IMR-90 (cell line): ENCODE measurements around the gene NARS2. TPM values are rescaled to one million over a fixed set of nuclear protein-coding genes. Genes with fewer than 3 reads are reported as not detected.

Experiments used
- ATAC-seq: fragments of 200-7000 bp; cut with Tn5 transposase; 2 replicates; pipeline ENCODE4 v1.9.1; 2020; ENCODE audit warnings: low read depth, mild to moderate bottlenecking, moderate library complexity
- BruUV-seq: library from RNA; stranded (reverse); fragments of 400-500 nt; replicated peaks from 2 replicates; lab custom pipeline; 2021; lab: Mats Ljungman, UMichigan
- CTCF ChIA-PET: fragments of 300-600 bp; formaldehyde crosslinking; extraction: SDS; loops from one replicate; lab custom pipeline; 2021; ENCODE audit warnings: antibody characterized with exemption; lab: Yijun Ruan, JAX
- POLR2A ChIA-PET: fragments of 300-600 bp; sonication (Branson Sonifier 250); formaldehyde crosslinking; loops from one replicate; lab custom pipeline; 2022; ENCODE audit warnings: antibody characterized with exemption; ENCODE audit not compliant: unreplicated experiment; lab: Charles Lee
- DNase-seq: peaks from one replicate; pipeline ENCODE4 v3.0.0; 2013
- H2AFZ ChIP-seq: replicated peaks from 2 replicates; pipeline ENCODE3; 2013; ENCODE audit warnings: low read length, mild to moderate bottlenecking; ENCODE audit not compliant: poor library complexity
- H2AK5ac ChIP-seq: 2 replicates; pipeline ENCODE4 v1.6.1; 2013; ENCODE audit warnings: low read depth, low read length, inconsistent platforms
- H2AK9ac ChIP-seq: replicated peaks from 2 replicates; pipeline ENCODE3; 2013; ENCODE audit warnings: mild to moderate bottlenecking, low read depth, low read length, moderate library complexity; ENCODE audit not compliant: poor library complexity
- H2BK120ac ChIP-seq: 2 replicates; pipeline ENCODE4 v1.6.1; 2013; ENCODE audit warnings: low read depth, low read length, inconsistent platforms
- H2BK15ac ChIP-seq: 3 replicates; pipeline ENCODE4 v1.6.1; 2013; ENCODE audit warnings: low read depth, low read length, inconsistent platforms
- H2BK20ac ChIP-seq: 2 replicates; pipeline ENCODE4 v1.6.1; 2013; ENCODE audit warnings: low read depth, mild to moderate bottlenecking, inconsistent platforms, low read length, moderate library complexity
- H2BK5ac ChIP-seq: 2 replicates; pipeline ENCODE4 v1.6.1; 2013; ENCODE audit warnings: mild to moderate bottlenecking, low read depth, low read length, inconsistent platforms; ENCODE audit not compliant: poor library complexity, severe bottlenecking
- H3K14ac ChIP-seq: replicated peaks from 2 replicates; pipeline ENCODE4 v1.6.1; 2013; ENCODE audit warnings: low read depth, low read length, inconsistent platforms
- H3K18ac ChIP-seq: 2 replicates; pipeline ENCODE4 v1.6.1; 2013; ENCODE audit warnings: low read depth, low read length, control low read depth
- H3K23ac ChIP-seq: 2 replicates; pipeline ENCODE4 v1.6.1; 2013; ENCODE audit warnings: low read depth, low read length, inconsistent platforms
- H3K27ac ChIP-seq: 2 replicates; pipeline ENCODE4 v1.5.1; 2013; ENCODE audit warnings: mild to moderate bottlenecking, control low read depth, low read length; ENCODE audit not compliant: insufficient read depth
- H3K27me3 ChIP-seq: 2 replicates; pipeline ENCODE4 v1.6.1; 2013; ENCODE audit warnings: low read length; ENCODE audit not compliant: control insufficient read depth, insufficient read depth
- H3K36me3 ChIP-seq: 2 replicates; pipeline ENCODE4 v1.6.1; 2013; ENCODE audit warnings: low read length, mixed read lengths; ENCODE audit not compliant: control insufficient read depth, insufficient read depth
- H3K4ac ChIP-seq: 2 replicates; pipeline ENCODE4 v1.6.1; 2013; ENCODE audit warnings: low read depth, low read length, inconsistent platforms
- H3K4me1 ChIP-seq: 2 replicates; pipeline ENCODE4 v1.6.1; 2013; ENCODE audit warnings: low read length, mixed read lengths; ENCODE audit not compliant: control insufficient read depth, insufficient read depth
- H3K4me2 ChIP-seq: 2 replicates; pipeline ENCODE4 v1.6.1; 2013; ENCODE audit warnings: low read depth, mild to moderate bottlenecking, control low read depth, low read length, moderate library complexity
- H3K4me3 ChIP-seq: 2 replicates; pipeline ENCODE4 v1.5.1; 2013; ENCODE audit warnings: low read depth, mild to moderate bottlenecking, control low read depth, low read length, moderate library complexity; ENCODE audit not compliant: insufficient read depth
- H3K56ac ChIP-seq: 2 replicates; pipeline ENCODE4 v1.6.1; 2013; ENCODE audit warnings: low read length, inconsistent platforms; ENCODE audit not compliant: insufficient read depth; ENCODE audit errors: extremely low read depth
- H3K79me1 ChIP-seq, 2 experiments: 2 replicates each; pipeline ENCODE4 v1.6.1; 2013; ENCODE audit warnings: low read length in 2 of 2, inconsistent platforms in 1 of 2, low read depth in 1 of 2
- H3K9ac ChIP-seq: 2 replicates; pipeline ENCODE4 v1.6.1; 2013; ENCODE audit warnings: low read depth, low read length, control low read depth
- H3K9me1 ChIP-seq: 2 replicates; pipeline ENCODE4 v1.6.1; 2013; ENCODE audit warnings: low read length, inconsistent platforms; ENCODE audit not compliant: insufficient read depth
- H3K9me3 ChIP-seq: 2 replicates; pipeline ENCODE4 v1.6.1; 2013; ENCODE audit warnings: low read length; ENCODE audit not compliant: control insufficient read depth, insufficient read depth
- H4K20me1 ChIP-seq: 2 replicates; pipeline ENCODE4 v1.6.1; 2013; ENCODE audit warnings: low read length, inconsistent platforms; ENCODE audit not compliant: insufficient read depth
- H4K5ac ChIP-seq: 2 replicates; pipeline ENCODE4 v1.6.1; 2013; ENCODE audit warnings: mild to moderate bottlenecking, low read depth, low read length, control low read depth
- H4K8ac ChIP-seq, 2 experiments: 2 replicates each; pipeline ENCODE4 v1.6.1; 2013; ENCODE audit warnings: low read depth in 2 of 2, low read length in 2 of 2, control low read depth in 1 of 2, inconsistent platforms in 1 of 2
- H4K91ac ChIP-seq: 2 replicates; pipeline ENCODE4 v1.6.1; 2013; ENCODE audit warnings: low read depth, low read length, inconsistent platforms; ENCODE audit not compliant: insufficient read depth
- CHD1 ChIP-seq: IDR thresholded peaks from 2 replicates; pipeline ENCODE4 v1.6.1; 2012; ENCODE audit warnings: low read depth, low read length, improper control_type of control experiment
- MXI1 ChIP-seq: IDR thresholded peaks from 2 replicates; pipeline ENCODE4 v1.6.1; 2012; ENCODE audit warnings: low read depth, mild to moderate bottlenecking, low read length, moderate library complexity, borderline replicate concordance
- NFE2L2 ChIP-seq: fragments of 150-350 bp; IDR thresholded peaks from 2 replicates; pipeline ENCODE4 v1.6.1; 2016; ENCODE audit warnings: low read depth, mild to moderate bottlenecking, low read length
- POLR2A ChIP-seq: IDR thresholded peaks from 2 replicates; pipeline ENCODE4 v1.6.1; 2012; ENCODE audit warnings: mild to moderate bottlenecking, low read depth, low read length
- RFX5 ChIP-seq: IDR thresholded peaks from 2 replicates; pipeline ENCODE4 v1.8.0; 2012; ENCODE audit warnings: low read depth, mild to moderate bottlenecking, low read length, moderate library complexity
- WGBS, 2 experiments: methylation state at CpG; one replicate each; pipeline versions ENCODE4 v1.1.5 to v1.1.7; 2013; ENCODE audit warnings: missing lambda C conversion rate in 2 of 2; ENCODE audit not compliant: insufficient read length in 1 of 2; ENCODE audit errors: extremely low coverage in 2 of 2; 5-methylcytosine and 5-hydroxymethylcytosine counted together
- dilution Hi-C: fragments of 300-500 bp; cut with HindIII; formaldehyde crosslinking; loops from one replicate; pipeline ENCODE4 v1.14.3; 2018; ENCODE audit warnings: low sequenced_read_pairs; ENCODE audit not compliant: unreplicated experiment
- in situ Hi-C: fragments of 300-500 bp; cut with MboI; formaldehyde crosslinking; loops from 3 replicates; pipeline ENCODE4 v1.14.3; 2019; ENCODE audit warnings: low sequenced_read_pairs, inconsistent platforms, mixed read lengths
- intact Hi-C: fragments of 100-400 bp; cut with micrococcal nuclease; formaldehyde crosslinking; loops from 2 replicates; pipeline ENCODE4 v1.10.0; 2022
- polyA plus RNA-seq, 3 experiments: library from polyadenylated mRNA; depleted of rRNA; stranded (reverse); fragments of >200 nt; gene quantifications; 2 replicates each; pipeline ENCODE4 v1.2.3, GENCODE V29; 2012; ENCODE audit warnings: low replicate concordance in 1 of 3
- total RNA-seq: library from RNA; depleted of rRNA; stranded (reverse); fragments of >200 nt; gene quantifications from 2 replicates; pipeline ENCODE4 v1.2.3, GENCODE V29; 2012
- TF ChIP-seq, protein P1 (sequence below): fragments of 150-350 bp; IDR thresholded peaks from 2 replicates; pipeline ENCODE4 v1.6.1; 2016; ENCODE audit warnings: low read depth, mild to moderate bottlenecking, low read length, moderate library complexity, borderline replicate concordance
- TF ChIP-seq, protein P2 (sequence below): fragments of 150-350 bp; IDR thresholded peaks from 2 replicates; pipeline ENCODE4 v1.6.1; 2017; ENCODE audit warnings: mild to moderate bottlenecking, antibody characterized with exemption, low read length, low read depth
- TF ChIP-seq, protein P3 (sequence below): conservative IDR thresholded peaks from 2 replicates; pipeline ENCODE4 v1.5.1; 2012; ENCODE audit warnings: mild to moderate bottlenecking, low read depth, low read length, improper control_type of control experiment

Gene NARS2
- total and polyA plus RNA-seq, 2 of the 4 experiments (the other 2 are of a cell fraction): 8.0 to 15.8 TPM

DNA sequence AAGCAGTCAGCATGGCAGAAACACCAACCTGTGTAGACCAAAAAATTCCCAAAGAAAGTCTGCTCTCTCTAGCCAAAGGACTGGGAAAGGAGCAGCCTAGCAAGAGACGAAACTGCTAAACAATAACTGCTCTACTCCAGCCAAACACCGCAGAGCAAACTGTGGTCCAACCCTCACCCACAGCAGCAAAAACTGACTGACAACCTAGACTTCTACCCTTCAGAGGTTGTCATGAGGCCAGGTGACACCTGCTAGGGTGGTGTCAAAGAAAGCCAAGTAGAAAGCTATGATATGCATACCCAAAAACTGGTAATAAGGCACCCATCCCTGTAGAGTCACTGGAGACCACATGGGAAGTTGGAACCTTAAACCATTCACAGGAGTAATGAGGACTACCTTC is 168.9 kb downstream of the NARS2 start:
- no peak overlapping the region for H3K4ac ChIP-seq
- no peak overlapping the region for H2BK20ac ChIP-seq
- H3K9ac ChIP-seq: no peak overlapping the region
- H3K9me1 ChIP-seq: 0 out of 2 replicates have a peak, but pooled peaks cover 5% of the 10 kb centered on the region
- H3K18ac ChIP-seq: no peak overlapping the region
- TF ChIP-seq, protein P1, sequence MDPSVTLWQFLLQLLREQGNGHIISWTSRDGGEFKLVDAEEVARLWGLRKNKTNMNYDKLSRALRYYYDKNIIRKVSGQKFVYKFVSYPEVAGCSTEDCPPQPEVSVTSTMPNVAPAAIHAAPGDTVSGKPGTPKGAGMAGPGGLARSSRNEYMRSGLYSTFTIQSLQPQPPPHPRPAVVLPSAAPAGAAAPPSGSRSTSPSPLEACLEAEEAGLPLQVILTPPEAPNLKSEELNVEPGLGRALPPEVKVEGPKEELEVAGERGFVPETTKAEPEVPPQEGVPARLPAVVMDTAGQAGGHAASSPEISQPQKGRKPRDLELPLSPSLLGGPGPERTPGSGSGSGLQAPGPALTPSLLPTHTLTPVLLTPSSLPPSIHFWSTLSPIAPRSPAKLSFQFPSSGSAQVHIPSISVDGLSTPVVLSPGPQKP: no peak
- TF ChIP-seq POLR2A (no peak), RFX5 (no peak), MXI1 (no peak), NFE2L2 (no peak), CHD1 (no peak)
- TF ChIP-seq, protein P2, sequence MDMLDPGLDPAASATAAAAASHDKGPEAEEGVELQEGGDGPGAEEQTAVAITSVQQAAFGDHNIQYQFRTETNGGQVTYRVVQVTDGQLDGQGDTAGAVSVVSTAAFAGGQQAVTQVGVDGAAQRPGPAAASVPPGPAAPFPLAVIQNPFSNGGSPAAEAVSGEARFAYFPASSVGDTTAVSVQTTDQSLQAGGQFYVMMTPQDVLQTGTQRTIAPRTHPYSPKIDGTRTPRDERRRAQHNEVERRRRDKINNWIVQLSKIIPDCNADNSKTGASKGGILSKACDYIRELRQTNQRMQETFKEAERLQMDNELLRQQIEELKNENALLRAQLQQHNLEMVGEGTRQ: no peak
- TF ChIP-seq, protein P3, sequence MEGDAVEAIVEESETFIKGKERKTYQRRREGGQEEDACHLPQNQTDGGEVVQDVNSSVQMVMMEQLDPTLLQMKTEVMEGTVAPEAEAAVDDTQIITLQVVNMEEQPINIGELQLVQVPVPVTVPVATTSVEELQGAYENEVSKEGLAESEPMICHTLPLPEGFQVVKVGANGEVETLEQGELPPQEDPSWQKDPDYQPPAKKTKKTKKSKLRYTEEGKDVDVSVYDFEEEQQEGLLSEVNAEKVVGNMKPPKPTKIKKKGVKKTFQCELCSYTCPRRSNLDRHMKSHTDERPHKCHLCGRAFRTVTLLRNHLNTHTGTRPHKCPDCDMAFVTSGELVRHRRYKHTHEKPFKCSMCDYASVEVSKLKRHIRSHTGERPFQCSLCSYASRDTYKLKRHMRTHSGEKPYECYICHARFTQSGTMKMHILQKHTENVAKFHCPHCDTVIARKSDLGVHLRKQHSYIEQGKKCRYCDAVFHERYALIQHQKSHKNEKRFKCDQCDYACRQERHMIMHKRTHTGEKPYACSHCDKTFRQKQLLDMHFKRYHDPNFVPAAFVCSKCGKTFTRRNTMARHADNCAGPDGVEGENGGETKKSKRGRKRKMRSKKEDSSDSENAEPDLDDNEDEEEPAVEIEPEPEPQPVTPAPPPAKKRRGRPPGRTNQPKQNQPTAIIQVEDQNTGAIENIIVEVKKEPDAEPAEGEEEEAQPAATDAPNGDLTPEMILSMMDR: no peak
- H3K27ac ChIP-seq: no peak overlapping the region
- no peaks in the 10 kb centered on the region for H3K4me1 ChIP-seq
- ATAC-seq (no peak), DNase-seq (no peak)
- H3K4me2 ChIP-seq: no peak overlapping the region
- no peak overlapping the region for H3K4me3 ChIP-seq
- H2AK9ac ChIP-seq: no peak overlapping the region
- in situ Hi-C loops (no loop called here), intact Hi-C loops (no loop called here), dilution Hi-C loops (no loop called here)
- no peak overlapping the region for H3K14ac ChIP-seq
- BruUV-seq: no TSS peak
- ChIA-PET POLR2A (no interaction called here), CTCF (no interaction called here)
- no peak overlapping the region for H3K56ac ChIP-seq
- H3K27me3 ChIP-seq: no peaks in the 10 kb centered on the region
- no peak overlapping the region for H2AK5ac ChIP-seq
- no peak overlapping the region for H3K23ac ChIP-seq
- no CpG with 5 or more reads among the region's 2 CpGs for WGBS, 2 experiments
- no peak overlapping the region for H4K8ac ChIP-seq
- peaks cover 2% of the 10 kb centered on the region; the same call in 1 of the 2 replicates for H3K36me3 ChIP-seq
- H4K5ac ChIP-seq: no peak overlapping the region
- H2AFZ ChIP-seq: no peak overlapping the region
- no peak overlapping the region for H2BK120ac ChIP-seq
- H3K79me1 ChIP-seq: peaks cover 30 to 34% of the 10 kb centered on the region in 2 experiments
- H3K9me3 ChIP-seq: peaks cover 10% of the 10 kb centered on the region
- H4K91ac ChIP-seq: no peak overlapping the region
- no peak overlapping the region for H2BK5ac ChIP-seq
- no peak overlapping the region for H2BK15ac ChIP-seq
- H4K20me1 ChIP-seq: peaks cover 7% of the 10 kb centered on the region
